ENCODE measurements around the gene MS4A7. TPM values are rescaled to one million over a fixed set of nuclear protein-coding genes. Genes with fewer than 3 reads are reported as not detected.
A peak's percentile ranks its signal among the peaks of the same experiment; 100 is the strongest.

Gene MS4A7
- polyA plus RNA-seq, 1 donor: 15.1 TPM

DNA sequence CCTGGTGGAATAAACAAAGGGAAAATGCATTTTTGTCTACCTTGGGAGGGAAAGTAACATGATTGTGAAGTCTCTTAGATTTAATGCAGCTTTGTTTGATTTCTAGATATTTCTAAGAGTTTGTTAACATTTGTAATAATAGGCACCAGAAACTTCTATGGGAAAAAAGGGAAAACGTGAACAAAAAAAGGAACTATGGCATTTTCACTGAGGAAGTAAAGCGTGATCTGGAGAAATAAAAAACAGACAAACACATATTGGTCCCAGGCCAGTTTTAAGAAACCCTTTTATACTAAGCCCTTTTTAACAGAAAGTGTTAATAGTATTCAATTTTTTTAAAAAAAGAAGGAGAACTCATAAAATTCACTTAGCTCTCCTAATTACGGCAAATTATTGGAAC lies 6.9 kb upstream of the MS4A7 start:
- no peak for DNase-seq

DNA sequence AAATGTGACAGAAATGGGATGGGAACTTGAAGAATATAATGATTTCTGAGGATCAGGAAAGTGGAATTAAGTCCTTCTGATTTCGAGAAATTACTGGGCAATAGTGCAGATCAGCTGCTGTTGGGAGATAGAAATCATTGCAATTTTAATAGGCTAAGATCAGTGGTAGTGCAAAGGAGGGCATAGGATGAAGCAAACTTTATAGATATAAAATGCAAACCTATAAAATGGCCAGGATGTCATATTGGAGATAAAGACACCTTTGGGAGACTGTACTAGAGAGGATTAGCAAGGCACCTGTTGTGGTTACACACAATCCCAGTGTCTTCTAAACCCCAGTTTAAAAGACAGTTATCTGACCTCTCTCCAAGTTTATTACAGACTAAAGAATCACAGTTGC lies 6.5 kb upstream of the MS4A7 start:
- no peak for DNase-seq

DNA sequence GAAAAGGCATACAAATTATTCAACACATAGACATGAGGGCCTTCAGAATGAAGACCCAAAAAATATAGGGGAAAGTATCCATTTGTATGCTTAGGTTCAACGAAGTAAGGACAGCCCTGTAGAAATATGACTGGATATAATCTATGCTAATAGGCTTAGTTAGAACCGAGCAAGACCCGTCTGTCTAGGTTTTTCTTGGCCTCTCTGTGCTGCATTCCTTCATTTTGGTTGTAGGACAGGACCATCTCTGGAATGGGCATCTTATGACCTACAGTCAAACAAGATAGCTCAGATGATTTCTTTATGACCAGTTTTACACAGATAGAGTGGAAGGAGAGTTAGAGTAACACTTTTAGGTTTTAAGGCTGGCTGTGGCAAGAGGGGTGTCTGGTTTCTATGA lies 5.6 kb upstream of the MS4A7 start:
- no peak for DNase-seq

DNA sequence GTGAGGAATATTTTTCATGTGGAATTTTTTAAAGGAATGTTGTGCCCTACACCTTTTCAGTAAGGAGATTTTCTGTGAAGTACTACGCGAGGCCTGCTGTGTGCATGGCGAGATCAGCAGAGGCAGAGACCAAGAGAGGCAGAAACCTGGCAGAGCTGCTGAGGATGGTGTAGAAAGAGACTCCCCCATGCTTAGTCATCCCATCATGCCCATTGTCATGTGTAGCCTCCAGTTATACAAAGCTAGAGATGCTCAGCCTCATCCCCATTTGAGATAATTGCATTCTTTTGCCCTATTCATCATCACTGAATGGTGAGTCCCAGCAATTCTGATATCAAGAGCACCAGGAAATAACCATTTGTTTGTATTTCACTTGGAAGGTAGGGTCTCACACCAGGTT lies 3.0 kb upstream of the MS4A7 start:
- no peak for DNase-seq

DNA sequence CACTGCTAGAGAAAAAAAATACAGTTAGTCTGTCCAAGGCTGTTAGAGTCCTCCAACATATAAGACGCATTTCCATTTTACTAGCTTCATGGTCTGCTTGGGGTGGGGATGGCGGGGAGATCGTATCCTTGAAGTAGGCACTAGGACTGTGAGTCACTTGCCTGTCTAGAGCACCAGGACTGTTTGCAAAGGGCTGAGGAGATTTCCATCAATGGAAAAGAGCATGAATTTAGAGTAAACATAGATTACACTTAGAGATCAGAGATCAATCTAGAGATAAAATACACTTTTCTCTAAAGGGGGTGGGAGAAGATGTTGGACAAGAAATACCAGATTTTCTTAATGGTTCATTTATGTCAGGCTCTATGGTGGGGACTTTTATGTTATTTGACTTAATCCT lies 1.7 kb upstream of the MS4A7 start:
- no peak for DNase-seq

DNA sequence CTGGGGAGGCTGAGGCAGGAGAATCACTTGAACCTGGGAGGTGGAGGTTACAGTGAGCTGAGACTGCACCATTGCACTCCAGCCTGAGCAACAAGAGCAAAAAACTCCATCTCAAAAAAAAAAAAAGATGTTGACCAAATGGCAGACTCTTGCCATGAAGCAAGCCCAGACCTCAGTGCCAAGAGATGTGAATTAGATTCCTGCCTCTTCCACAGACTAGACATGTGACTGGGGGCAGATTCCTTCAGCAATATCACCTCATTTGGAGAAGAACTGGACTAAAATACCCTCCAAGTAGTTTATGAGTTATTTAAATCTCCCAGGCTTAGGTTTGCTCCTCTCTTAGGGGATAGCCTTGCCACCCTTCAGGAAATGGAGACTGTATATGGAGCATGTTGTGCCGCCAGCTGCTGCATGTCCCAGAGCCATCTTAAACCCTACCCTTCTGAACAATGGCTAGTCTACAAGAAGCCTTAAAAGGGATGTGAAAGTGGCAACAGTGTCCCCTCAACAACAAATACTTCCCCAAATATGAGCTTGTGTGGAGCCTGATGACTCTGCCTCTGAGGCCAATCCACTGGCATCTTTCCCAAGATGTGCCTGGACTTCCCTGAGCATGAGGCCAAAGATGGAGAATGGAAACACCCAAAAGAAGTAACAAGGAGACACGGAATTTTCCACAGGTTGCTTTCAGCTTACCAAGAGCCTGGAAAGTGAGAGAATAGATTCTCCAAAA lies 763 bp upstream of the MS4A7 start:
- DNase-seq: peak; percentile 40

DNA sequence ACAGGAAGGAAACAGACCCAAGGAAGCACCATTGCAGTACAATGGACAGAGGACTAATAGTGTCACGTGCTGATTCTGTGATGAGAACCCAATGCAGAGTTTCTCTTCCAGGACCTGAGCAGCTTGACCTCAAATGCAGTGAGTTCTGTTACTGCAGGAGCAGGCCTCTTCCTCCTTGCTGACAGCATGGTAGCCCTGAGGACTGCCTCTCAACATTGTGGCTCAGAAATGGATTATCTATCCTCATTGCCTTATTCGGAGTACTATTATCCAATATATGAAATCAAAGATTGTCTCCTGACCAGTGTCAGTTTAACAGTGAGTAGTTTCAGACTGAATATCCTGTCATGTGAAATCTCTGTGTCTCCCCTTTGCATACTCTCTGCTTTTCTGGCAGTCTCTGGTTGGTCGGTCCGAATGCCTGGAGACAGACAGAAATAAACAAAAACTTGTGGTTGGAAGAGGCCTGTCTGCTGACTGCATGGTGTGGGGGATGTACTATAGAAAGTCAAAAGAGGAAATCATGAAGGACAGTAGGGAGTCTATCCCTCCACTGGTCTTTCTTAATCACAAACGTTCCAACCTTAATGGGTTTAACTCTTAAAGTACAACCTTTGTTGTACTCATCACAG lies 11.1 kb downstream of the MS4A7 start:
- DNase-seq: no peak

DNA sequence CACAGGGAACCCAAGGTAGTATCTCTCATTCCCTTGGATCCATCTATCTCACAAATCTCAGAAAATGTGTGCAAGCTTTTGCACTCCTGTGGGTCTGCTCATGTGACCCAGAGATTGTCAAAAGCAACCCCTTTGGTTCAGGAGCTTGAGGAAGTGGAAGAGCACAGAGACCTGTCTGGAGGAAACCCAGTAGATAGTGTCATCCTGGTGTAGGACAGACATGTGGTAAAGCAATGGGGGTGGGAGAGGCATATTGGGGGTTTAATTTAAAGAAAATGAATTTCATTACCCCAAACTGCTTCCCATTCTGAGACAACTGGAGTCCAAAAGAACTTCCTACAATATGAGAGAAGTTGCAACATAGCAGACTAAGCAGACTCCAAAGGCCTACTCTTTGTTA lies 12.1 kb downstream of the MS4A7 start:
- no peak for DNase-seq

DNA sequence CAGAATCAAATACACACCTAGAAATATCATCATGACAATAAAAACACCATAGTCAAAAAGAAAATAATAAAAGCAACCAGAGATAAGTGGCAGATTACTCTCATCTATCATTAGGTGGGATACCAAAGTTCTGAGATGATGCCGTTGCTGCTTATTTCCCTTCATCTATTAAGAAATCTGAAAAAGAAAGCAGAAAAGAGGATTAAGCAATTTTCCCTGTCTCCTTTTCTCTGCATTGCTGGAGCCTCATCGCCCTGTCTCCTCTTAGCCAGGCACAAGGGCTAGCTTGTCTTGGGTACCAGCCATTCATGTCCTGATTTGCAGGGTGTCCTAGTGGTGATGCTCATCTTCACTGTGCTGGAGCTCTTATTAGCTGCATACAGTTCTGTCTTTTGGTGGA lies 14.0 kb downstream of the MS4A7 start:
- no peak for DNase-seq

DNA sequence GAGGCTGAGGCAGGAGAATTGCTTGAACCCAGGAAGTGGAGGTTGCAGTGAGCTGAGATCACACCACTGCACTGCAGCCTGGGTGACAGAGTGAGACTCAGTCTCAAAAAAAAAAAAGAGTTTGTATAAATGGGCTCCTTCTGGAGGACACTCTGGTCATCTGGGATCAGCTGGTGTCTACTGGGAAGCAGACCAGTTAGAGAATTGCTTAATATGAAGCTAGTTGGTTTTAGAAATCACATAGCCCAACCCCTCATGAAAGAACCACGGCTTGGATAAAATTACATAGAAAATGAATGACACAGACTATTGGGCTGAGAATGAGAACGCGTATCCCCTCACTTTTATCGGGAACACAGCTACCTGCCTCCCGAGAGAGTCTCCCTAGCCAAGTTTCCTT lies 14.7 kb downstream of the MS4A7 start:
- no peak for DNase-seq

DNA sequence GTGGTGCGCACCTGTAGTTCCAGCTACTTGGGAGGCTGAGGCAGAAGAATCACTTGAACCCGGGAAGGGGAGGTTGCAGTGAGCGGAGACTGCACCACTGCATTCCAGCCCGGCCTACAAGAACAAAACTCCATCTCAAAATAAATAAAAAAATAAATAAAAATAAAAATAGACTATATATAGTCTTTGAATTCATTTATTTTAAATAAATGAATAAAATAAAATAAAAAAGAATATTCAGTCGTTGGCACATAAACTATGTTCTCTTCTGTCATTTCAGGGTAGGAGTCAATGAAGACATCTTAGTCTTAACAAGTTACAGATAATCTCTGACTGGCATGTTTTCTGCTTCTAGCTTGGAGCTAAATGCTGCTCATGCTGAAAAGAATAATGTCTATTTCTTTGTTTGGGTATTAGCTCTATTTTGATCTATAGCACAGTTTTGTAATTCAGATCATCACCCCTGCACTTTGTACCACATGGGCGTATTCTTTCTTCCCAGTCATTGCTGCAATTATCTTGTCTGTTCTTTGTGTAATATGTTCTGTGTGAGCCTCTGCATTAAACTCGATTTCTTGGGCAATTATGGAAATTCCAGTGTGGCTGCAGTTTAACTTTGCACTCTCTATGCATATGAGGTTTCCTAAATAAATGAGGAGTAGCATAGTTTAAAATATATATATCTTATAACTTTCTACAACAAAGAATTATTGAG lies 16.5 kb downstream of the MS4A7 start:
- no peak for DNase-seq

DNA sequence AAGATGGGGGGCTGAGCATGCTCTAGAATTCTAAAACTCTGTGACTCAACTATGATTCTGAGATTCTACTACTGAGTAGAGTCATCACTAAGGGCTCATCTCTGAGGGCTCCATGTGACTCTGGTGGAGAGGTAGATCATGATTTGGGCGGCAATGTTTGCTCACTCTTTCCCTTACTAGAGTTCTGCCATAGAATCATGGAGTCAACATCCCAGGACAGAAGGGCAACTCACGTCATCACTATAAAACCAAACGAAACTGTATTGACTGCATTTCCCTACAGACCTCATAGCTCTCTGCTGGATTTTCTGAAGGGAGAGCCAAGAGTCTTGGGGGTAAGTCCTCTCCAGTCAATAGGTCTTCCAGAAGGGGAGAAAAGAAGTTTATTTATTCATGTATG lies 18.1 kb downstream of the MS4A7 start, which contains the start of gene MS4A14:
Gene MS4A14 (plus strand): TSS at position 78 of the 400 bp plus-strand sequence. CDS start 120 bp downstream, at position 198.
- no peak for DNase-seq

DNA sequence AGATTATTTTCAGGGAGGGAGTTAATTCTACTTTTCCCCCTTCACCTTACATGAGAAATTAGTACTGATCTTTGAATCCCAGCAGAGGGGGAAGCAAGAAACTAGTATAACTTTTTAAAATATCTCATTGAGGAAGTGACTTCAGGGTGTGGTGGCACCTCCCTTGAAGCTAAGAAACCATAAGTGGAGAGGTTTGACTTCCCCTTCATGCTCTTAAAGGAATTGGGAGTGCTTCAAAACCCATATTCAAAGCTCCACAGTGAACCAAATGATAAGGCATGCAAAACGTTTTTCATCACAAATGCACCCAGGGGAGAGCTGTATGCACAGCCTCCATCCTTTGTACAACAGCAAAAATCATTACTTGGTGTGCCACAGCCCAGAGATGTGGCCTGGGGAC lies 18.5 kb downstream of the MS4A7 start:
- DNase-seq: no peak

DNA sequence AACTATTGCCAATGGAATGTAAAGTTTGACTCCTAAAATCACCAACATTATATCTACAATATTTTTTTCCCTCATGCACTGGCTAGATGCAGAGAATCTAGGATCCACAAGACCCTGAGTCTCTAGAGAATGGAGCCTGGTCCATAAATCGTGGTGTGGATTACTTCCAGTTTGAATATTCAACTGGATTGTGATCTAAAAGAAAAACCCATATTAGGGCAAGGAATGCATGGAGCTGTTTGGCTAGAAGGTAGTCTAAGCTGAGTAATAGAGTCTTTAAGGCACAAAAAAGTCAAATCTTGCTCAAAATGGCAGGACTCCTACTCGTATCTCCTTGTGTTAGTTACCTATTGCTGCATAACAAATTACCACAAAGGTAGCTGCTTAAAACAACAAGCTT lies 41.7 kb downstream of the MS4A7 start:
- no peak for DNase-seq

DNA sequence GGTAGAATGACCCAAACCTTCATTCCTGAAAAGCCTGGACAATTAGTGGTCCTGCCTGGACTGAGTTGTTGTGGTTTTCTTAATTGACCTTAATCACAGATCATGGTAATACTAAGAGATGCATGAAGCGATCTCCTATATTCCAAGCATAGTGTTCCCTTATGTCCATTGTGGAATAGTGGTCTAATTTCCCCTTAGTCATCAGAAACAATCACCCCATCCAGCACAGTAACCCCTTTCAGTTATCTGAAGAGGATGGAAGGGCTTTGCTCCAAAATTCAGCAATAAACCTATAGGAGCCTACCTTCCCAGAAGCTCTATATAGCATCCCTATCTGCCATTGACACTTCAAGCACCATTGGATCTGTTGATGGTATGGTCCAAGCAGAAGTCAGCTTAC lies 44.3 kb downstream of the MS4A7 start:
- DNase-seq: no peak

DNA sequence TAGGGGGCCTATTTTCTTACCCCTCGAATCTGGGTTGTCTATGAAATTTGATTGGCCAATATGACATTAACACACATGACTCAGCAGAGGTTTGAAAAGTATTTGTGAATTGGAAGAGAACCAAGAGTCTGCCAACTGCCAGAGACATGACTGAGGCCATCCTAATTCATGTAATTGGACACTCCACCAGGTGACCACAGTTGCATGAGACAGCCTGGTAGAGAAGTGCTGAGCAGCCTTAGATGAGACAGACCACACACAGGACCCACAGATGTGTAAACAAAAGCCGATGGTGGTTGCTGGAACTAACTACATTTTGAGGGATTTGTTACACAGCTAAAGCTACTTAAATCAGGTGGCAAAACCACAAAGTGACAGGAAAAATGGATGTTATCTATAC lies 50.2 kb downstream of the MS4A7 start:
- no peak for DNase-seq

DNA sequence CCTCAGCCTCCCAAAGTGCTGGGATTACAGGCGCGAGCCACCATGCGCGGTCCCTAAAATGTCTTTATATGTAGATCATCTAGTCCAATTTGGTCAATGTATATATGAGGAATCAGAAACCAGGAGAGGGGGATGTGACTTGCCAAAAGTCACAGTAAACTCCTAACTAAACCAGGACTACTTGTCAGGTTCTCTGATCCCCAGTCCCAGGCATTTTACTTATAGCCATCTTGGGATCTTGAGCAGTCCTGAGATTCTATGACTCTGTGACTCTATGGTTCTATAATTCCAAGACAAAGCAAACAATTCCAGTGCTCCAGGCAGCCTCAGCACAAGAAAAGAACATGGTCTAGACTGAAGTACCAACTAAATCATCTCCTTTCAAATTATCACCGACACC lies 50.9 kb downstream of the MS4A7 start, which contains the start of gene MS4A5:
Gene MS4A5 (plus strand): TSS at position 301 of the 400 bp plus-strand sequence. CDS start 103 bp downstream, outside the sequence.
- no peak for DNase-seq

DNA sequence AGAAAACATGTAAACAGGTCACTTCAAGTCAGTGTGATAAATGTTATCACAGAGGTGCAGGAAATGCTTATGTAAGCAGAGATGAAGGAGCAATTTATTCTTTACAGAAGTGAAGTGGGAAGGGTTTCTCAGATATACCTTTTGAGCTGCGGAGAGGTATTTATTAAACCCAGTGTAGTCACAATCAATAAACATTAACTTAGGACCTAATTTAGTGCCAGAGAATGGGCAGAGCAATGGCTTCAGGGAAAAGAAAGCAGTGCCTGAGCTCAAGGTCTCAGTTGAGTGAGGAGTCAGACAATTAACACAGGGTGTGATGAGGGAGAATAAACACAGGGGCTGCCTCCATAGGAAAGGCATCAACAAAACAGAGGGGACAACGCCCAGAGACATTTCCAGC lies 52.9 kb downstream of the MS4A7 start:
- no peak for DNase-seq

DNA sequence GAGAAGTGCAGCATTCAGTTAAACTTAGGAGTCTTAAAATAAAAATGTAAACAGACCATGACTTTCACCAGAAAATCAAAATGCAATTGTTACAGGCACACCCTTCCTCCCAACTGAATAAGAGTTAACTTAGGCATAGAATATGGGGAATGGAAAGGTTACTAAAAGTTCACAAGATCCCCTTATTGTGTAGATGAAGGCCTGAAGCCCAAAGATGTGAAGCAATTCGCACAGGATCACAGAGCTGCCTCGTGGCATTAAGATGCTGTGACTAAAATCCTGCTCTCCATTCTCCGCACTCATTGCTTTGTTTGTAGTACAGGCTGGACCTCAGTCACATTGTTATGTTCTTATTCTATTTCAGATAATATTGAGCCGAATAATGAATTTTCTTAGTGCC lies 55.1 kb downstream of the MS4A7 start:
- DNase-seq: no peak
